BE2C (cell line): ENCODE data around the gene PIK3CA.
"Not testable (repeated sequence)": the region's sequence is repeated elsewhere in the genome, so short reads cannot be mapped to it uniquely, and the experiment has no call there.

Source experiments
- DNase-seq: peaks from one replicate; pipeline ENCODE4 v3.0.0-alpha.2; 2020
- H3K27me3 ChIP-seq: fragments of 250-450 bp; sonication (Bioruptor Pico); 2 replicates; pipeline ENCODE4 v1.5.1; 2020; ENCODE audit warnings: mild to moderate bottlenecking
- H3K36me3 ChIP-seq: fragments of 250-450 bp; sonication (Bioruptor Pico); 2 replicates; pipeline ENCODE4 v1.5.1; 2020; ENCODE audit warnings: mild to moderate bottlenecking
- H3K4me1 ChIP-seq: fragments of 250-450 bp; sonication (Bioruptor Pico); 2 replicates; pipeline ENCODE4 v1.5.1; 2020
- H3K4me3 ChIP-seq: 2 replicates; pipeline ENCODE4 v1.5.1; 2011; ENCODE audit warnings: low read depth, low read length
- H3K9me3 ChIP-seq: fragments of 250-450 bp; sonication (Bioruptor Pico); 2 replicates; pipeline ENCODE4 v1.5.1; 2020
- CTCF ChIP-seq: IDR thresholded peaks from 2 replicates; pipeline ENCODE4 v1.5.1; 2012; ENCODE audit warnings: mild to moderate bottlenecking, low read depth, low read length

Gene PIK3CA

GRCh38 chr3:179227349-179227748 is 79.2 kb downstream of the PIK3CA start:
- peaks cover 4% of the 10 kb centered on the region for H3K36me3 ChIP-seq
- no peaks in the 10 kb centered on the region for H3K27me3 ChIP-seq
- no peak overlapping the region for H3K4me3 ChIP-seq
- no peaks in the 10 kb centered on the region for H3K9me3 ChIP-seq
- no peak for DNase-seq
- no peak for TF ChIP-seq CTCF
- H3K4me1 ChIP-seq = no peaks in the 10 kb centered on the region

- H3K36me3 ChIP-seq = peaks cover 4% of the 10 kb centered on the region
These were observed 81.0 kb downstream of the PIK3CA start for GRCh38 chr3:179229177-179229576.

GRCh38 chr3:179233043-179233442 is 84.9 kb downstream of the PIK3CA start:
- peaks cover 4% of the 10 kb centered on the region for H3K36me3 ChIP-seq
- no peaks in the 10 kb centered on the region for H3K9me3 ChIP-seq
- no peak for TF ChIP-seq CTCF
- H3K4me1 ChIP-seq = no peaks in the 10 kb centered on the region
- no peak overlapping the region for H3K4me3 ChIP-seq
- no peaks in the 10 kb centered on the region for H3K27me3 ChIP-seq
- DNase-seq = no peak

More at GRCh38 chr3:179229177-179229576, 81.0 kb downstream of the PIK3CA start:
- no peak for TF ChIP-seq CTCF
- Histone ChIP-seq H3K4me1 (no peaks in the 10 kb centered on the region), H3K27me3 (no peaks in the 10 kb centered on the region), H3K9me3 (no peaks in the 10 kb centered on the region), H3K4me3 (no peak overlapping the region)
- DNase-seq = no peak

- DNase-seq = no peak
- H3K36me3 ChIP-seq = peaks cover 4% of the 10 kb centered on the region
- no peak overlapping the region for H3K4me3 ChIP-seq
- no peaks in the 10 kb centered on the region for H3K27me3 ChIP-seq
- H3K4me1 ChIP-seq = no peaks in the 10 kb centered on the region
- no peak for TF ChIP-seq CTCF
- H3K9me3 ChIP-seq = no peaks in the 10 kb centered on the region
These were observed 86.0 kb downstream of the PIK3CA start for GRCh38 chr3:179234199-179234598.

- no peak overlapping the region for H3K4me3 ChIP-seq
- DNase-seq = no peak
- no peaks in the 10 kb centered on the region for H3K27me3 ChIP-seq
- peaks cover 4% of the 10 kb centered on the region for H3K36me3 ChIP-seq
- no peaks in the 10 kb centered on the region for H3K4me1 ChIP-seq
- no peaks in the 10 kb centered on the region for H3K9me3 ChIP-seq
- no peak for TF ChIP-seq CTCF
These were observed 88.6 kb downstream of the PIK3CA start for GRCh38 chr3:179236669-179237301.

- DNase-seq, H3K36me3 ChIP-seq, H3K4me3 ChIP-seq, H3K9me3 ChIP-seq, H3K4me1 ChIP-seq, H3K27me3 ChIP-seq: not testable (repeated sequence)
These were observed 92.1 kb downstream of the PIK3CA start for GRCh38 chr3:179240299-179240698.

- not testable (repeated sequence) for H3K4me1 ChIP-seq, DNase-seq, H3K9me3 ChIP-seq
These were observed 94.7 kb downstream of the PIK3CA start for GRCh38 chr3:179242859-179243258.

More at GRCh38 chr3:179242859-179243258, 94.7 kb downstream of the PIK3CA start:
- not testable (repeated sequence) for H3K4me3 ChIP-seq, H3K27me3 ChIP-seq, H3K36me3 ChIP-seq
